GM06990 (cell line): ENCODE data around the gene SPATA32.

Experiments
- DNase-seq: peaks from one replicate; pipeline ENCODE4 v3.0.0-alpha.2; 2011; ENCODE audit not compliant: insufficient read length; ENCODE audit errors: extremely low read depth
- H3K27me3 ChIP-seq: replicated peaks from 2 replicates; pipeline ENCODE4 v1.6.0; 2011; ENCODE audit warnings: low read length; ENCODE audit not compliant: control insufficient read depth, insufficient read depth
- H3K36me3 ChIP-seq: 2 replicates; pipeline ENCODE4 v1.5.1; 2011; ENCODE audit warnings: low read length; ENCODE audit not compliant: control insufficient read depth, insufficient read depth
- H3K4me3 ChIP-seq: replicated peaks from 2 replicates; pipeline ENCODE4 v1.5.1; 2011; ENCODE audit warnings: low read depth, mild to moderate bottlenecking, control low read depth, low read length
- TF ChIP-seq, protein P1 (sequence below): IDR thresholded peaks from 2 replicates; pipeline ENCODE4 v1.5.1; 2011; ENCODE audit warnings: low read length, control low read depth, mild to moderate bottlenecking, inconsistent platforms; ENCODE audit not compliant: insufficient read depth, poor library complexity, severe bottlenecking

Gene SPATA32

DNA sequence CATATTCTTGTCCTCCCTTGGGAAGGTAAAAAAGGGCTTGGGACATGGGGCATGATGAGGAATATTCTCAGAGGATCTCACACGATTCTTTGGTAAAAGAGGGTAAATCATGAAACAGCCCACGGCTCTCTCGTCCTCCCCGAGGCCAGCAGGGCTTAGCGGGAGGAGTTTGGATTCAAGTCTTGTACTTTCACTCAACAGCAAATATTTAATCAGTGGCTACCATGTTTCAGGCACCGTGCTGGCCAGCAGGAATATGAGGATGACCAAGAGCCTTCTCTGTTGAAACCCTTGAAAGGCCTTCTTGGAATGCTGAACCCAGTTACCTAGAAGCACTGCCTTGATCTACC lies 46.1 kb upstream of the SPATA32 start:
- no peaks in the 10 kb centered on the region for H3K27me3 ChIP-seq
- H3K4me3 ChIP-seq, result peak overlapping the region; percentile 25
- peaks cover 9% of the 10 kb centered on the region for H3K36me3 ChIP-seq
- no peak for DNase-seq
- TF ChIP-seq, protein P1, sequence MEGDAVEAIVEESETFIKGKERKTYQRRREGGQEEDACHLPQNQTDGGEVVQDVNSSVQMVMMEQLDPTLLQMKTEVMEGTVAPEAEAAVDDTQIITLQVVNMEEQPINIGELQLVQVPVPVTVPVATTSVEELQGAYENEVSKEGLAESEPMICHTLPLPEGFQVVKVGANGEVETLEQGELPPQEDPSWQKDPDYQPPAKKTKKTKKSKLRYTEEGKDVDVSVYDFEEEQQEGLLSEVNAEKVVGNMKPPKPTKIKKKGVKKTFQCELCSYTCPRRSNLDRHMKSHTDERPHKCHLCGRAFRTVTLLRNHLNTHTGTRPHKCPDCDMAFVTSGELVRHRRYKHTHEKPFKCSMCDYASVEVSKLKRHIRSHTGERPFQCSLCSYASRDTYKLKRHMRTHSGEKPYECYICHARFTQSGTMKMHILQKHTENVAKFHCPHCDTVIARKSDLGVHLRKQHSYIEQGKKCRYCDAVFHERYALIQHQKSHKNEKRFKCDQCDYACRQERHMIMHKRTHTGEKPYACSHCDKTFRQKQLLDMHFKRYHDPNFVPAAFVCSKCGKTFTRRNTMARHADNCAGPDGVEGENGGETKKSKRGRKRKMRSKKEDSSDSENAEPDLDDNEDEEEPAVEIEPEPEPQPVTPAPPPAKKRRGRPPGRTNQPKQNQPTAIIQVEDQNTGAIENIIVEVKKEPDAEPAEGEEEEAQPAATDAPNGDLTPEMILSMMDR, result no peak

DNA sequence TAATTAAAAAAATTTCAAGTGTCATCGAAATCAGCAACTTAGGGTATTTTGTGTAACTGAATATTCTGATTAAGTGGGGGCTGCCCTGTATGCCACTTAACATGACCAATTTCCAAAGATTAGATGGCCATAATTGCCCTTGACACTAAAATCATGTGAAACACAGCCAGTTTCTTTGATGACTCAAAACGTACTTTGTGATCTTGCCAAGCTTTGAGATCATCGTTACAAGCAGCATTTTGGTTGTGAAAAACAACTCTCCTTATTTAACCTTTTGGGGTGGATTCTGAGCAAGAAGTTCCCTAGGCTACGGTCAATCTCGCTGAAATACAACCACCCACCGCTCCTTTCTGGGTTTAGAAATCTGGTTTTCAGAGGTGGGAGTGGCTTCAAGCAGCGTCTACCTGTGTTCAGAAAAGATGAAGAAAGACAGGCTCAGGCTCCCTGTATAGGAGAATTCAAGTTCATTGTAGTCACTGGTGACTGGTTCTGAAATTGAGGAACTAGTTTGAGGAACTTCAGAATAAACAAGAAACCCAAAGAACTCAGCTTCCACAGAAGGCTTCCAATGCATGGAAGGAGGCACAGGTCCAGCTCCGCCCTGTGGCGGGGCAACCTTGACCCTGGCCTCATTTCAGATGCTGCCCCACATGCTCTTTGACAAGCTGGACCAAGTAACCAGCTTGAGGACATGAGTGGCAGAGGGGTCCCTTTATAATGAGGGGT lies 45.6 kb upstream of the SPATA32 start:
- TF ChIP-seq, protein P1, result peak; percentile 8
- Histone ChIP-seq H3K4me3 (peak overlapping the region; percentile 25), H3K36me3 (peaks cover 9% of the 10 kb centered on the region), H3K27me3 (no peaks in the 10 kb centered on the region)
- peak; percentile 76 for DNase-seq

DNA sequence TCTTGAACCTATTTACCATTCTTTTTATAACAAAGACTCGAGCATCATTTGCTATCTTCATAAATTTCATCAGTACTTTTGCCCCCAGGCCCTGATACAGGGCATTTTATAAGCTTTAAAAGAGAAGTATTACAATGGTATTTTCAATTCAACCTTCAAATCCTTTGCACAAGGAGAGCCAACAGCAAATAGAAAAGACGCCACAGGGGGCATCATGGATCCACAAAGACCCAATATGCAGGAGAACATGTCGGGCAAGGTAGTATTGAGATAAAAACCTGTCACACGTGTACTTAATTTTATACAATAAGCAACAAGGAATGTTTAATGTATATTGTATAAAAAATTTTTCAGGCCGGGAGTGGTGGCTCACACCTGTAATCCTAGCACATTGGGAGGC lies 44.7 kb upstream of the SPATA32 start:
- H3K36me3 ChIP-seq, result peaks cover 9% of the 10 kb centered on the region
- no peak for DNase-seq
- H3K4me3 ChIP-seq, result no peak overlapping the region
- H3K27me3 ChIP-seq, result no peaks in the 10 kb centered on the region
- TF ChIP-seq, protein P1, result peak; percentile 7

DNA sequence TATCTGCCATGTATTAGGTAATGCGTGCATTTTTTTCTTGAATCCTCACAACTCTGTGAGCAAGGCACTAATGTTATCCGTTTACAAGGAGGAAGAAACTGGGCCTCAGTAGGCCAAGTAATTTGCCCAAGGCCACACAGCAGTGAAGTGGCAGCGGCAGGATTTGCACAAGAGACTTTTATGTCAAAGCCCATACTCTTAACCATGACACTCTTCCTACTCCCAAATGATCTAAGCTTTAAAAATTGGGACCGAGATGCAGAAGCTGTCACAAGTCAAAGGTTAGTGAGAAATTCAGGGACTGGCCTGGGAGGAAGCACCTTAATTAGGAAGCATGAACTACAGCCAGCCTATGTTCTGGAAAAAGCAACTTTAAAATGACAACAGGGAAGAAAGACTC lies 44.2 kb upstream of the SPATA32 start:
- H3K4me3 ChIP-seq, result no peak overlapping the region
- DNase-seq, result no peak
- TF ChIP-seq, protein P1, result no peak

DNA sequence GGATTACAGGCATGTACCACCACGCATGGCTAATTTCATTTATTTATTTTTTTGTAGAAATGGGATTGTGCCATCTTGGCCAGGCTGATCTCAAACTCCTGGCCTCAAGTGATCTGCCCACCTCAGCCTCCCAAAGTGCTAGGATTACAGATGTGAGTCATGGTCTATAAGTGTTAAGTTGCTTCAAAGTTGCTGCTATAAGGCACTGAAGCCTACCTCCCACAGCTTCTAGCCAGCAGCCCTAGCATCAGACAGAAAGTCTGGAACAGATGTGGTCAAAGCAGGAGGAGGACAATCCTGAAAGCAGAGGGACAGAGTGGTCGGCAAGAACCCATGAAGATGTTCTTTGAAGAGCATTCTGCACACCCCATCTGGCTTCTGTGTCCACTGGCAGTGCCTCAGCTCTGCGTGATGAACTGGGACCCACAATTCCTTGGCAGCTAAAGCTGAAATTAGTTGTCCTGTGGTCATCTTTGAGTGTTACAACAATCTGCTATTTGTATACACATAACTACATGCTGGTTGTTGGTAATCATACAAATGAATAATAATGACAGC lies 43.7 kb upstream of the SPATA32 start:
- TF ChIP-seq, protein P1, result no peak
- Histone ChIP-seq H3K27me3 (no peaks in the 10 kb centered on the region), H3K4me3 (no peak overlapping the region), H3K36me3 (peaks cover 7% of the 10 kb centered on the region)
- no peak for DNase-seq

More for the DNA sequence above, 44.2 kb upstream of the SPATA32 start:
- H3K27me3 ChIP-seq, result no peaks in the 10 kb centered on the region
- peaks cover 8% of the 10 kb centered on the region for H3K36me3 ChIP-seq
